GM12878 (cell line): Measurements from ENCODE around the gene TANC1. TPM values are rescaled to one million over a fixed set of nuclear protein-coding genes. Genes with fewer than 3 reads are reported as not detected.

Experiments
- ATAC-seq: fragments of 200-7000 bp; cut with Tn5 transposase; 3 replicates; pipeline ENCODE4 v1.9.1; 2020; ENCODE audit warnings: mild to moderate bottlenecking, moderate library complexity
- BruUV-seq: library from RNA; stranded (reverse); fragments of 400-500 nt; replicated peaks from 2 replicates; lab custom pipeline; 2021; lab: Mats Ljungman, UMichigan
- CTCF ChIA-PET: fragments of 300-600 bp; sonication (Branson Sonifier 250); formaldehyde crosslinking; extraction: SDS; loops from one replicate; lab custom pipeline; 2021; ENCODE audit warnings: inconsistent platforms; lab: Yijun Ruan, JAX
- POLR2A ChIA-PET: fragments of 350-600 bp; formaldehyde crosslinking; extraction: SDS; loops from one replicate; lab custom pipeline; 2021; ENCODE audit warnings: inconsistent platforms; lab: Charles Lee
- RAD21 ChIA-PET: fragments of 300-600 bp; sonication (Branson Sonifier 250); formaldehyde crosslinking; loops from one replicate; lab custom pipeline; 2023; ENCODE audit warnings: antibody characterized with exemption; ENCODE audit not compliant: unreplicated experiment; lab: Charles Lee
- SMC1A ChIA-PET: fragments of 300-600 bp; sonication (Branson Sonifier 250); formaldehyde crosslinking; loops from one replicate; lab custom pipeline; 2023; ENCODE audit not compliant: unreplicated experiment, uncharacterized antibody; lab: Charles Lee
- DNase-seq: peaks from one replicate; pipeline ENCODE4 v3.0.0-alpha.2; 2011; ENCODE audit warnings: low read depth, low spot score
- FAIRE-seq: peaks from 3 replicates; lab custom pipeline; 2011; peaks lifted over from hg19 to GRCh38; lab: Jason Lieb, UNC
- H2AFZ ChIP-seq: 2 replicates; pipeline ENCODE4 v1.6.0; 2011; ENCODE audit warnings: low read depth, low read length, control low read depth; ENCODE audit not compliant: control insufficient read depth
- H3K27ac ChIP-seq: 2 replicates; pipeline ENCODE4 v1.5.1; 2011; ENCODE audit warnings: control low read depth; ENCODE audit not compliant: control insufficient read depth, insufficient read depth
- H3K27me3 ChIP-seq, 2 experiments: replicated peaks in 1 of 2; 2 replicates each; pipeline versions ENCODE4 v1.6.0 to v1.6.1; 2011; ENCODE audit warnings: low read length in 1 of 2; ENCODE audit not compliant: control insufficient read depth in 2 of 2, insufficient read depth in 2 of 2
- H3K36me3 ChIP-seq, 2 experiments: 2 replicates each; pipeline ENCODE4 v1.5.1; 2011; ENCODE audit warnings: low read length in 1 of 2; ENCODE audit not compliant: control insufficient read depth in 2 of 2, insufficient read depth in 2 of 2
- H3K4me1 ChIP-seq: 2 replicates; pipeline ENCODE4 v1.6.1; 2011; ENCODE audit warnings: mild to moderate bottlenecking, low read length, moderate library complexity, mixed read lengths; ENCODE audit not compliant: control insufficient read depth, insufficient read depth
- H3K4me2 ChIP-seq: 2 replicates; pipeline ENCODE4 v1.6.0; 2011; ENCODE audit warnings: control low read depth; ENCODE audit not compliant: control insufficient read depth, insufficient read depth
- H3K4me3 ChIP-seq: fragments of 200-600 bp; sonication (generic); 2 replicates; pipeline ENCODE4 v1.5.1; 2016
- H3K79me2 ChIP-seq: 2 replicates; pipeline ENCODE4 v1.6.0; 2011; ENCODE audit warnings: low read length; ENCODE audit not compliant: control insufficient read depth, insufficient read depth
- H3K9ac ChIP-seq: 2 replicates; pipeline ENCODE4 v1.8.0; 2011; ENCODE audit warnings: low read length, control low read depth, mixed read lengths; ENCODE audit not compliant: control insufficient read depth, insufficient read depth
- H3K9me3 ChIP-seq: replicated peaks from 3 replicates; pipeline ENCODE4 v1.5.1; 2011; ENCODE audit warnings: mild to moderate bottlenecking, low read length; ENCODE audit not compliant: control insufficient read depth, insufficient read depth
- H4K20me1 ChIP-seq: 2 replicates; pipeline ENCODE4 v1.6.0; 2011; ENCODE audit not compliant: control insufficient read depth, insufficient read depth
- CEBPB ChIP-seq, 2 experiments: fragments of 150-350 bp in 1 of 2; IDR thresholded peaks; 2 replicates each; pipeline ENCODE4 v1.6.1; 2012 to 2014; ENCODE audit warnings: low read depth in 2 of 2, low read length in 2 of 2, borderline replicate concordance in 1 of 2, inconsistent platforms in 1 of 2
- CREB1 ChIP-seq: IDR thresholded peaks from 2 replicates; pipeline ENCODE4 v1.6.1; 2012; ENCODE audit warnings: low read depth, mild to moderate bottlenecking, inconsistent platforms
- LARP7 ChIP-seq: fragments of 450-650 bp; IDR thresholded peaks from 2 replicates; pipeline ENCODE4 v1.6.1; 2017; ENCODE audit warnings: mild to moderate bottlenecking
- MXI1 ChIP-seq: fragments of 150-350 bp; IDR thresholded peaks from 2 replicates; pipeline ENCODE4 v1.6.1; 2011; ENCODE audit warnings: low read depth, mild to moderate bottlenecking, inconsistent platforms, low read length, improper control_type of control experiment
- PRDM15 ChIP-seq: fragments of 450-650 bp; formaldehyde crosslinking; IDR thresholded peaks from 2 replicates; pipeline ENCODE4 v1.4.0; 2020; ENCODE audit warnings: mild to moderate bottlenecking, moderate library complexity
- SMC3 ChIP-seq: IDR thresholded peaks from 2 replicates; pipeline ENCODE4 v1.6.1; 2011; ENCODE audit warnings: low read length, improper control_type of control experiment, borderline replicate concordance
- ZBED1 ChIP-seq: IDR thresholded peaks from 2 replicates; pipeline ENCODE4 v1.6.1; 2016; ENCODE audit warnings: borderline replicate concordance
- ZBTB40 ChIP-seq: fragments of 450-650 bp; IDR thresholded peaks from 2 replicates; pipeline ENCODE4 v1.6.1; 2016; ENCODE audit warnings: mild to moderate bottlenecking, moderate library complexity, borderline replicate concordance
- WGBS: methylation state at CpG from one replicate; pipeline ENCODE4 v1.1.6; 2016; ENCODE audit warnings: low lambda C conversion rate; ENCODE audit not compliant: insufficient replicate concordance, insufficient coverage; ENCODE audit errors: missing lambda C conversion rate; 5-methylcytosine and 5-hydroxymethylcytosine counted together
- in situ Hi-C: fragments of 300-500 bp; cut with MboI; formaldehyde crosslinking; loops from 9 replicates; pipeline ENCODE4 v1.14.3; 2018; ENCODE audit warnings: mixed read lengths
- intact Hi-C: fragments of 100-400 bp; cut with micrococcal nuclease; formaldehyde crosslinking; loops from one replicate; pipeline ENCODE4 v1.14.2; 2022; ENCODE audit not compliant: unreplicated experiment
- polyA plus RNA-seq, 11 experiments: library from polyadenylated mRNA; depleted of rRNA in 4 of 11; unstranded in 6 of 11; stranded (reverse) in 5 of 11; fragments of >200 nt; fragmentation: Nextera tagmentation in 4 of 11; fragmentation: Illumina TruSeq in 1 of 11; extraction: Ambion mirVana in 4 of 11; extraction: Trizol in 1 of 11; gene quantifications; 1 replicate in 1 of 11; 2 replicates in 10 of 11; pipeline versions ENCODE4 v1.2.1 to v1.2.3, GENCODE V29; 2011 to 2016; ENCODE audit warnings: inconsistent platforms in 2 of 11, missing spikeins in 2 of 11, low read depth in 1 of 11
- total RNA-seq, 4 experiments: library from RNA; depleted of rRNA in 3 of 4; stranded (reverse); fragments of >200 nt in 3 of 4; fragmentation: Illumina TruSeq in 1 of 4; extraction: Trizol in 1 of 4; gene quantifications; 2 replicates each; pipeline versions ENCODE4 v1.2.1 to v1.2.3, GENCODE V29; 2013 to 2021

TANC1 gene
- total and polyA plus RNA-seq, 10 of the 15 experiments (the other 5 are each of a cell fraction or from before 2014, with no cell fraction given): 0.05 to 5.0 (median 0.34) TPM

GRCh38 chr2:159219394-159219998 lies 251.1 kb downstream of the TANC1 start:
- POLR2A ChIA-PET: interaction anchor here (0.6 kb wide), 1 partner anchor 1733 kb away, joined by 3 read pairs; no protein-coding TSS in a partner anchor
- Histone ChIP-seq H3K4me2 (no peak overlapping the region), H3K9ac (no peak overlapping the region), H4K20me1 (no peaks in the 10 kb centered on the region), H3K9me3 (no peaks in the 10 kb centered on the region), H3K4me3 (no peak overlapping the region), H2AFZ (no peak overlapping the region), H3K27me3 (no peaks in the 10 kb centered on the region), H3K36me3 (no peaks in the 10 kb centered on the region), H3K79me2 (no peaks in the 10 kb centered on the region), H3K27ac (no peak overlapping the region), H3K4me1 (no peaks in the 10 kb centered on the region)
- CTCF ChIA-PET: no interaction called here
- intact Hi-C loops: no loop called here
- SMC1A ChIA-PET: no interaction called here
- ATAC-seq (no peak), DNase-seq (no peak), FAIRE-seq (no peak)
- 84% methylated on average over 8 of the region's 8 CpGs for WGBS
- RAD21 ChIA-PET: no interaction called here
- BruUV-seq: no TSS peak
- in situ Hi-C loops: no loop called here
- TF ChIP-seq LARP7 (no peak), MXI1 (no peak), CREB1 (no peak), PRDM15 (CRISPR knock-in tag) (no peak), ZBED1 (no peak), ZBTB40 (no peak), CEBPB (IDR thresholded peaks at IDR 0.05; ENCODE audit: borderline replicate concordance in 1 of 2, low read depth in 2 of 2, low read length in 2 of 2) (no peak), SMC3 (no peak)
